ENCODE data around the gene PML.
"Not testable (repeated sequence)": the region's sequence is repeated elsewhere in the genome, so short reads cannot be mapped to it uniquely, and the experiment has no call there.

Gene PML

DNA sequence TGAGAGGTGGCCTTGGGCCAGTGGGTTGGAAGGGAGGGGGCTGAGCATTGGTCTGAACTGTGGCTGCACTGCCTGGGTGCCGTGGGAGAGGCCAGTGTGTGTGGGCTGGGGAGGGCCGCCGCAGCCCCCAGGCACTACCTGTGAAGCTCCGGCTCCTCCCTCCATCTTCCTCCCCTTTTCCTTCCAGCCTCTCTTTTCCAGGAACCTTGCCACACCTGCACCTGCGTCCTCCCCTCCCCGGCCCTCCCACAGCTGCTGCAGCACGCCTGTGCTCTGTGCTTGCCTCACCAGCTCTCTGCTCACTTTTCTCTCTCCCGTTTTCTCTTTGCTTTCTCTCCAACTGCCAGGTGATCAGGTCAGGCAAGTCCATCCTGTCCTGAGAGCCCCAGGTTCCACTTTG is 70.3 kb downstream of the PML start:
- not testable (repeated sequence) for DNase-seq

DNA sequence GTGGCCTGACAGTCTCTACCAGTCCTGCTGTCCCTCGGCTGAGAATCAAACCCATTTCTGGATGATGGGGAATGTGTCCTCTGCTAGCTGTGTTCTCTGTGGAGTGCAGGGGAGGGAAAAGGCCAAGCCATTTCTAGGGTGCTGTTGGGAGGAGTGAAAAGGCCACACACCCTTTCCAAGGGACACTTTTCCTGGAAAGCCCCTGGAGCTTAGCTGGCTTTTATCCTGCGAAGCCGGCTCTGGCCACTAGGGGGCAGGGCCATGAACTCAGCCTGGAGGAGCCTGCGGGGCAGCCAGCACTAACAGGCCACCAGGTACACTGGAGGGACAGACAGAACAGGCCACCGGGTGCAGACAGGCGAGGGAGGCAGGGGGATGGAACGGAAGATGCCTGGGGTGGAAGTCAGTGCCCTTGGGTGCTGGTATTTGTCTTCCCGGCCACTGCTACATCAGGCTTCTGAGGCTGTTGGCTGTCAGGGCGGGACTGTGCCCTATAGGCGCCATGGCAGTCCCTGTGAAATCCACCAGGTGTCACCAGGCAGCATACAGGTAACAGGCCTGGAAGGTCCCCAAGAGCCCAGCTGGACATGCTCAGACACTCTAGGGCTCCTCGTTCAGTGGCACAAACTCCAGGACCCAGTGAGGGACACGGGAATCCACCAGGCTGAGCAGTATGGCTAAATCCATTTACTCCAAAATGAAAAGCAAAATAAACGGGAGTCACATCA is 71.3 kb downstream of the PML start:
- not testable (repeated sequence) for DNase-seq

DNA sequence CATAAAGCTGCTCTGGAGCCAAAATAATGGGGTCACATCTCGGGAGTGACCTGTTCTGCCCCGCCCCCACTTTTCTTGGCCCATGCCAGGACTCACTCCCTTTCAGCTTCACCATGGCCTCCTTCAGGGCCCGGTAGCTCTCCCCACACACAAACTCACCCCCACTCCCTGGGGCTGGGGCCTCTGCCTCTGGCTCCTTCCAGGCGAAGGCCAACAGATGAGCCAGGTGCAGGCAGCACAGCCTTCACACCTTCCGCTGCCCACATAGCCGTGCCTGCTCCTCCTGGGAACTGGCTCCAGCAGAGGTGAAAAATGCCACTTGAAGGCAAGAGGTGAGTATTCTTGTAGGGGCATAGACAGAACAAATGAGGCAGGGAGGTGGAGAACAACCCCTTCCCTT is 77.1 kb downstream of the PML start:
- DNase-seq = not testable (repeated sequence)

DNA sequence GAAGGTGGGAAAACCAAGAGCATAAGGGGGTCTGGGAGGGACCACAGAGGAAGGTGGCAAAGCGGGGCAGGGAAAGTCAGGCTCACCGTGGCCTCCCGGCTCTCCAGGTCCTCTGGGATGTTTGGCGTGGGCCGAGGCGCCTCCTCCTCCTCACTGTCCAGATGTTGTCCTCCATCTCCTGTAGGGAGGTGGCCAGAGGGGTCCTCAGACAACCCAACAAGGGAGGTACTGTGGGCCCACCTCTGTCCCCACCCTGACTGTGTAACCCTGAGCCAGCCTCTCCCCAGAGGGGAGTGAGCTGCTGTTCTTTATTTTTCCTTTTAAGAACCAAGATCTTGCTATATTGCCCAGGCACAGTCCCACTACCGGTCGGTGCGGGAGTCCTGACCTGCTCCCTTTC is 77.6 kb downstream of the PML start:
- DNase-seq = not testable (repeated sequence)

DNA sequence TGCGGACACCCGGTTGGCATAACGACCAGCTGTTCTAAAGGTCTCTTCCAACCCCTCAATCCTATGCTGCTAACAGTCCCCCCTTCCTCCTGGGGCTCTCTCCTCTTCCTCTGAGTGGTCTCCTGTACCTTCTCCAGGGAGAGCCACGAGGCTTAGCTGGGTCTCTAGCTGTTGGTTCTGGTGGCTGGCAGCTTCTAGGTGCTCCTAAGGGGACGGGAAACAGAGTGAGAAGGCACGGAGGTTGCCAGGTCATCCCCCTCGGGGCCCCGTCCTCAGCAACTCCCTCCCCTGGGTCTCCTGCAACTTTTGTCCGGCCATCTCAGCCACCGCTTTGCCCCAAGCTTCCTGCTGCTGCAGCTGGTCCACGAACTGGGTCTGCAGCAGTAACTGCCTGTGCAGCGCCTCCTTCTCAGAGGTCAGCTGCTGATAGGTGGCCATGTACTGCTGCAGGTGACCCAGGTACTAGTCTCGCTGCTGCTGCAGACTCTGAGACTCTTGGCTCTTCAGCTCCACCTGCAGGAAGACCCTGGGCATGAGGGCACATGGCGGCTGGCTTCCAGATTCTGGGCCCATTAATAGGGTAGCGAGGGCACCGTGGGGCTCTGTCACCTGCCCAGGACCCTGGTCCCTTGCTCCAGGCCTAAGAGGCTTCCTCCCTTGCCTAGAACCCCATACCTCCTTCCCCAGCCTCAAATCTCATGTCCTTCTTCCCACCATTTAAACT is 78.3 kb downstream of the PML start:
- DNase-seq = not testable (repeated sequence)

DNA sequence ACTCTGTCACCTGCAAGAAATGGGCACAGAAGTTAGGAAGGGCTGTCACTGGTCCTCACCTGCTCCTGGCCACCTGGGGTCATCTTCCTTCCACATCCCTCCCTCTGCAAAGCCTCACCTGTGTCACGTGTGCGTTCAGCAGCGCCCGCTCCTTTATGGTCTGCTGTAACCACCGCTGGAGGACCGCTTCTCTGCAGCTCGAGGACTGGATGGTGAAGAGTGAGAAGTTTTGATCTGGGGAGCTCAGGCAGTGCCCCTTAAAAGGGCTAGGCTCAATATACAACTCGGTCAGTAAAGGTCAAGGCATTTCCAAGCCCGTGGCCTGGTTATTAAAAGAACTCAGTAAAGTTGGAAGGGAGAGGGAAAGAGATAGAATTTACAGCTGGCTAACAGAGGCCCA is 81.3 kb downstream of the PML start:
- not testable (repeated sequence) for DNase-seq

DNA sequence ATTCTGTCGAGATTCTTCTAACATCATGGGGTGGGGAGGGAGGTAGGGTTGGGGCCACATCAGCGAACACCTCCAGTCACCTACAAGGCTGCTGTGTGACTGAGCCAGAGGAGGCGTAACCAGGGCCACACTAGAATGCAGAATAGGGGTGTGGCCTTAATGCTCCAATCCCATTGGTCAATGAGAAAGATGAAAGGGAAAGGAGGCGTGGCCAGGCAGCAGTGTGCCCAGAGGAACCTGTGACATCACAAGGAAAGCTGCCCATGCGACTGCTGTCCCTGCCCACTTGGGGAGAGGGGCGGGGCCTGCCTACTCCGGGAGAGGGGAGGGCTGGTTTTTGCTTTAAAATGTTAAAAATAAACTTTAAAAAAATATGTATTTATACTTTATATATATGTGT is 87.9 kb downstream of the PML start, which contains the start of gene GOLGA6A:
TSS of gene GOLGA6A (minus strand) at position 101 of the 400 bp plus-strand sequence. CDS start at position 60, 41 bp downstream.
- not testable (repeated sequence) for DNase-seq

DNA sequence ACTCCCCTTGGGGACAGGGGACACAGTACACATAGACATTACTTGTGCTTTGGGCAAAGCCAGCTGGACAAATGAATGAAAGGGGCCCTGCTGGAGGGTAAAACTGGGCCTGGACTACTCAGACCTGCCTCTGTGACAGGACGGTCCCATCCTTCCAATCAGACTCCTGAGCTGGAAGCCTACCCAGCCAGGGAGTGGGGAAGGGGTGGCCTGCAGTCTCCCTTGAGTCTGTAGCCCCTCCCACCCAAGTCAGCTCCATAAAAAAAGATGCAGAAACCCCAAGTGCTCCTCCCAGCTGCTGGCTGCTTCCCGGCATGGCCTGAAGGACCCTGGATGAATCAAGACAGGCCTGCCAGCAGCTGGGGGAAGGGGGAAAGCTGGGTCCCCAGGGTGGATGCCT is 100.1 kb downstream of the PML start:
- DNase-seq = not testable (repeated sequence)

DNA sequence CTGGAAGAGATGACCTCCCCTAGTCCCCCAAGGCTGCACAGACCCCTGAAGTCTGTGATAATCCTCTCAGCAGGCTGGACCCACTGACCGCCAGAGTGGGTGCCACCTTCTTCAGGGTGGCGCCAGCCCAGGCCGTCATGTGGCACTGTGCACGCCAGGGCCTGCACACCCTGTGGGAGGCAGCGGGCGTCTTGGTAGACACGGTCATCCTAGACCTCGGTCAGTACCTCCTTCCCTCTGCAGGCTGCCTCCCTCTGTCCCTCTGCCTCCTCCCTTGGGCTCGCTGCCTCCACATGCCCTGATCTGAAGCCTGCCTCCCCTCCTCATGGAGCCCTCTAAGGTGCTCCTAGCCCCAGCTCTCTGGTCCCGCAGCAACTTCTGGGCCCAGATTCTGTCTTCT is 101.1 kb downstream of the PML start:
- DNase-seq = not testable (repeated sequence)

DNA sequence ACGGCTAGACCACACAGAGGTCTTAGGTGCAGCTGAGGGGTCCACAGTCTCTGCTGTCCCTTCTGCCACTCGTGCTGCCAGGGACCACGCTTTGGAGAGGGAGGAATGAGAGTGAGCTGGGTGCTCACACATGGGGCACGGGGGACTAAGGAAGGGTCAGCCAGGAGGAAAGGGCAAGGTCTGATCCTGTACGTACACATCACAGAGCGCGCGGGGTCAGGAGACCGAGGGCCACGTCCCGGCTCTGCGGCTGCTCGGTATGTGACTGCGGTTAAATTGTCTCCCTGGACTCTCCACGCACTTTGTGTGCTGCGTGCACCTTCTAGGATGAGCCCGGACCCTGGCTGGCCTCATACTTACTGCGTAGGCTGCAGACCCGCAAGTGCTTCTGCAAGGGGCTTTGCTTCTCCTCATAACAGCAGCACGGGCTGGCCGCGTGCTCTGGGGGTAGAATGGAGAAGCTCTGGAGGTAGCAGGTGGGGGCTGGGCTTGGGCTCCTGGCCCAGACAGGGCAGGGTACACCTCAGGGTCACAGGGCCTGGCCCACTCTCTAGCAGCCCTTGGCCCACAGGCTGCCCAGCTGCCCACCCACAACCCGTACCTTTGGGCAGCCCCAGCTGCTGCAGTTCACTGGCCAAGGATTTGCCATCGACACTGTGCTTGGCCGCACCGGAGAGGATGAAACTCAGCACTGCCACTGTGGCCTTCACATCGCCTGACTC is 102.4 kb downstream of the PML start:
- not testable (repeated sequence) for DNase-seq

Data from eye (tissue), 1 donor.